HEK293 (cell line): ENCODE results near the gene ZYX.

Source experiments
- CTCF ChIA-PET: fragments of 350-600 bp; formaldehyde crosslinking; extraction: SDS; loops from one replicate; lab custom pipeline; 2021; ENCODE audit warnings: antibody characterized with exemption; lab: Yijun Ruan, JAX
- POLR2A ChIA-PET: fragments of 300-600 bp; formaldehyde crosslinking; extraction: SDS; loops from one replicate; lab custom pipeline; 2020; ENCODE audit warnings: antibody characterized with exemption, inconsistent platforms; lab: Yijun Ruan, JAX
- H3K27ac ChIP-seq: fragments of 200-500 bp; sonication (Bioruptor generic); 2 replicates; pipeline ENCODE4 v1.5.1; 2014; ENCODE audit warnings: low read depth, low read length, control low read depth, inconsistent platforms; ENCODE audit errors: extremely low read depth
- H3K36me3 ChIP-seq, 2 experiments: fragments of 200-500 bp in 1 of 2; sonication (Bioruptor generic) in 1 of 2; 1 replicate in 1 of 2; 2 replicates in 1 of 2; pipeline ENCODE4 v1.5.1; 2014 to 2017; ENCODE audit warnings: inconsistent platforms in 2 of 2, low read length in 2 of 2; ENCODE audit not compliant: control insufficient read depth in 2 of 2, insufficient read depth in 1 of 2
- H3K4me1 ChIP-seq: fragments of 200-500 bp; sonication (Bioruptor generic); 2 replicates; pipeline ENCODE4 v1.5.1; 2014; ENCODE audit warnings: mild to moderate bottlenecking, low read length, inconsistent platforms; ENCODE audit not compliant: control insufficient read depth, insufficient read depth
- H3K4me3 ChIP-seq: 2 replicates; pipeline ENCODE4 v1.5.1; 2011; ENCODE audit warnings: low read depth, mild to moderate bottlenecking, control low read depth, low read length, moderate library complexity
- H3K9me3 ChIP-seq: fragments of 200-500 bp; sonication (Bioruptor generic); 2 replicates; pipeline ENCODE4 v1.5.1; 2014; ENCODE audit warnings: low read depth, low read length, inconsistent platforms; ENCODE audit not compliant: control insufficient read depth, insufficient read depth
- BCL11A ChIP-seq: fragments of 450-650 bp; formaldehyde crosslinking; IDR thresholded peaks from 2 replicates; pipeline ENCODE4 v1.5.1; 2016; ENCODE audit warnings: low read depth, missing biosample characterization, missing genetic modification characterization
- BCL6B ChIP-seq: fragments of 450-650 bp; formaldehyde crosslinking; IDR thresholded peaks from 2 replicates; pipeline ENCODE4 v1.5.1; 2017; ENCODE audit warnings: missing biosample characterization, missing genetic modification characterization
- EGR2 ChIP-seq: fragments of 450-650 bp; formaldehyde crosslinking; IDR thresholded peaks from 2 replicates; pipeline ENCODE4 v1.5.1; 2016; ENCODE audit warnings: low read depth, missing biosample characterization, missing genetic modification characterization
- KLF7 ChIP-seq: fragments of 450-650 bp; formaldehyde crosslinking; IDR thresholded peaks from 2 replicates; pipeline ENCODE4 v1.5.1; 2016; ENCODE audit warnings: missing biosample characterization, missing genetic modification characterization, borderline replicate concordance
- MYNN ChIP-seq: fragments of 450-650 bp; formaldehyde crosslinking; IDR thresholded peaks from 2 replicates; pipeline ENCODE4 v1.5.1; 2016; ENCODE audit warnings: missing biosample characterization, missing genetic modification characterization, borderline replicate concordance
- PRDM1 ChIP-seq: fragments of 450-650 bp; formaldehyde crosslinking; IDR thresholded peaks from 2 replicates; pipeline ENCODE4; 2016; ENCODE audit warnings: missing biosample characterization, missing genetic modification characterization
- ZFHX2 ChIP-seq: fragments of 450-650 bp; formaldehyde crosslinking; conservative IDR thresholded peaks from 2 replicates; pipeline ENCODE4 v1.5.1; 2016; ENCODE audit warnings: missing biosample characterization, missing genetic modification characterization
- ZFP37 ChIP-seq: fragments of 450-650 bp; formaldehyde crosslinking; IDR thresholded peaks from 2 replicates; pipeline ENCODE4 v1.5.1; 2016; ENCODE audit warnings: missing biosample characterization, missing genetic modification characterization
- ZNF121 ChIP-seq: fragments of 450-650 bp; formaldehyde crosslinking; IDR thresholded peaks from 2 replicates; pipeline ENCODE4 v1.5.1; 2016; ENCODE audit warnings: missing biosample characterization, missing genetic modification characterization
- ZNF266 ChIP-seq: fragments of 450-650 bp; formaldehyde crosslinking; IDR thresholded peaks from 2 replicates; pipeline ENCODE4 v1.5.1; 2016; ENCODE audit warnings: missing biosample characterization, missing genetic modification characterization, low read depth
- ZNF280D ChIP-seq: fragments of 450-650 bp; formaldehyde crosslinking; IDR thresholded peaks from 2 replicates; pipeline ENCODE4 v1.5.1; 2016; ENCODE audit warnings: missing biosample characterization, missing genetic modification characterization
- ZNF302 ChIP-seq: fragments of 450-650 bp; formaldehyde crosslinking; IDR thresholded peaks from 2 replicates; pipeline ENCODE4 v1.5.1; 2016; ENCODE audit warnings: missing biosample characterization, missing genetic modification characterization, low read depth
- ZNF350 ChIP-seq: fragments of 450-650 bp; formaldehyde crosslinking; IDR thresholded peaks from 2 replicates; pipeline ENCODE4 v1.5.0; 2017; ENCODE audit warnings: missing biosample characterization, mild to moderate bottlenecking, missing genetic modification characterization
- ZNF530 ChIP-seq: fragments of 450-650 bp; formaldehyde crosslinking; IDR thresholded peaks from 2 replicates; pipeline ENCODE4 v1.5.1; 2016; ENCODE audit warnings: low read depth, missing biosample characterization, missing genetic modification characterization
- ZNF548 ChIP-seq: fragments of 450-650 bp; formaldehyde crosslinking; IDR thresholded peaks from 2 replicates; pipeline ENCODE4 v1.5.1; 2016; ENCODE audit warnings: missing biosample characterization, missing genetic modification characterization
- ZNF76 ChIP-seq: fragments of 450-650 bp; formaldehyde crosslinking; IDR thresholded peaks from 2 replicates; pipeline ENCODE4; 2016; ENCODE audit warnings: low read depth, missing biosample characterization, missing genetic modification characterization, borderline replicate concordance
- ZNF777 ChIP-seq: fragments of 450-650 bp; formaldehyde crosslinking; IDR thresholded peaks from 2 replicates; pipeline ENCODE4 v1.5.1; 2017; ENCODE audit warnings: missing biosample characterization, missing genetic modification characterization, borderline replicate concordance
- ZNF843 ChIP-seq: fragments of 450-650 bp; formaldehyde crosslinking; IDR thresholded peaks from 2 replicates; pipeline ENCODE4 v1.5.1; 2016; ENCODE audit warnings: missing biosample characterization, missing genetic modification characterization
- TF ChIP-seq, protein P1 (sequence below): fragments of 450-650 bp; formaldehyde crosslinking; IDR thresholded peaks from 2 replicates; pipeline ENCODE4 v1.5.1; 2016; ENCODE audit warnings: missing biosample characterization, missing genetic modification characterization
- TF ChIP-seq, protein P2 (sequence below): fragments of 450-650 bp; IDR thresholded peaks from 2 replicates; pipeline ENCODE4 v1.5.1; 2018; ENCODE audit warnings: missing biosample characterization, missing genetic modification characterization
- TF ChIP-seq, protein P3 (sequence below): fragments of 450-650 bp; formaldehyde crosslinking; IDR thresholded peaks from 2 replicates; pipeline ENCODE4 v1.5.1; 2016; ENCODE audit warnings: missing biosample characterization, missing genetic modification characterization

The ZYX gene

DNA sequence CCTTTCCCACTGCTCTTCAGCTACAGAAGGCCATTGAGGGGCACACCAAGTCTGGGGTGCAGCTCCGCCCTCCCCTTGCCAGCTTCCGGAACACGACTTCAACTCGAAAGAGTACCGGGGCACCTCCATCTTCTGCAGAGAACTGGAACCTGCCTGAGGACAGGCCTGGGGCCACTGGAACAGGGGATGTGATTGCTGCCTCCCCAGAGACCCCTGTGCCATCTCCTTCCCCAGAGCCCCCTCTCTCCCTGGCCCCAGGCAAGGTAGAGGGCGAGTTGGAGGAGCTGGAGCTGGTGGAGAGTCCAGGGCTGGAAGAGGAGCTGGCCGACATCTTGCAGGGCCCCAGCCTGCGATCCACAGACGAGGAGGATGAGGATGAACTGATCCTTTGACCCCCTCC lies 29.6 kb upstream of the ZYX start:
- H3K4me1 ChIP-seq = no peaks in the 10 kb centered on the region
- H3K27ac ChIP-seq = no peak overlapping the region
- H3K36me3 ChIP-seq = peaks cover 0 to 17% of the 10 kb centered on the region in 2 experiments; a peak in 1 of 3 replicates
- TF ChIP-seq, protein P1, sequence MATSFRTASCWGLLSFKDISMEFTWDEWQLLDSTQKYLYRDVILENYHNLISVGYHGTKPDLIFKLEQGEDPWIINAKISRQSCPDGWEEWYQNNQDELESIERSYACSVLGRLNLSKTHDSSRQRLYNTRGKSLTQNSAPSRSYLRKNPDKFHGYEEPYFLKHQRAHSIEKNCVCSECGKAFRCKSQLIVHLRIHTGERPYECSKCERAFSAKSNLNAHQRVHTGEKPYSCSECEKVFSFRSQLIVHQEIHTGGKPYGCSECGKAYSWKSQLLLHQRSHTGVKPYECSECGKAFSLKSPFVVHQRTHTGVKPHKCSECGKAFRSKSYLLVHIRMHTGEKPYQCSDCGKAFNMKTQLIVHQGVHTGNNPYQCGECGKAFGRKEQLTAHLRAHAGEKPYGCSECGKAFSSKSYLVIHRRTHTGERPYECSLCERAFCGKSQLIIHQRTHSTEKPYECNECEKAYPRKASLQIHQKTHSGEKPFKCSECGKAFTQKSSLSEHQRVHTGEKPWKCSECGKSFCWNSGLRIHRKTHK (tag by site-specific recombination) = no peak
- TF ChIP-seq ZNF530 (tag by site-specific recombination) (no peak), KLF7 (no peak), ZNF76 (no peak), ZNF843 (tag by site-specific recombination) (no peak), ZNF350 (tag by site-specific recombination) (no peak), ZNF121 (tag by site-specific recombination) (no peak), ZNF280D (no peak), BCL11A (tag by site-specific recombination) (no peak), ZNF266 (no peak), ZNF777 (tag by site-specific recombination) (no peak), ZNF548 (tag by site-specific recombination) (no peak)
- TF ChIP-seq, protein P2, sequence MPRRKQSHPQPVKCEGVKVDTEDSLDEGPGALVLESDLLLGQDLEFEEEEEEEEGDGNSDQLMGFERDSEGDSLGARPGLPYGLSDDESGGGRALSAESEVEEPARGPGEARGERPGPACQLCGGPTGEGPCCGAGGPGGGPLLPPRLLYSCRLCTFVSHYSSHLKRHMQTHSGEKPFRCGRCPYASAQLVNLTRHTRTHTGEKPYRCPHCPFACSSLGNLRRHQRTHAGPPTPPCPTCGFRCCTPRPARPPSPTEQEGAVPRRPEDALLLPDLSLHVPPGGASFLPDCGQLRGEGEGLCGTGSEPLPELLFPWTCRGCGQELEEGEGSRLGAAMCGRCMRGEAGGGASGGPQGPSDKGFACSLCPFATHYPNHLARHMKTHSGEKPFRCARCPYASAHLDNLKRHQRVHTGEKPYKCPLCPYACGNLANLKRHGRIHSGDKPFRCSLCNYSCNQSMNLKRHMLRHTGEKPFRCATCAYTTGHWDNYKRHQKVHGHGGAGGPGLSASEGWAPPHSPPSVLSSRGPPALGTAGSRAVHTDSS (tag by site-specific recombination) = no peak
- TF ChIP-seq, protein P3, sequence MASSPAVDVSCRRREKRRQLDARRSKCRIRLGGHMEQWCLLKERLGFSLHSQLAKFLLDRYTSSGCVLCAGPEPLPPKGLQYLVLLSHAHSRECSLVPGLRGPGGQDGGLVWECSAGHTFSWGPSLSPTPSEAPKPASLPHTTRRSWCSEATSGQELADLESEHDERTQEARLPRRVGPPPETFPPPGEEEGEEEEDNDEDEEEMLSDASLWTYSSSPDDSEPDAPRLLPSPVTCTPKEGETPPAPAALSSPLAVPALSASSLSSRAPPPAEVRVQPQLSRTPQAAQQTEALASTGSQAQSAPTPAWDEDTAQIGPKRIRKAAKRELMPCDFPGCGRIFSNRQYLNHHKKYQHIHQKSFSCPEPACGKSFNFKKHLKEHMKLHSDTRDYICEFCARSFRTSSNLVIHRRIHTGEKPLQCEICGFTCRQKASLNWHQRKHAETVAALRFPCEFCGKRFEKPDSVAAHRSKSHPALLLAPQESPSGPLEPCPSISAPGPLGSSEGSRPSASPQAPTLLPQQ (tag by site-specific recombination) = no peak
- POLR2A ChIA-PET = no interaction called here
- CTCF ChIA-PET = interaction anchor here (0.6 kb wide), 1 partner anchor 27 kb away, joined by 3 read pairs; no protein-coding TSS in a partner anchor
- no peaks in the 10 kb centered on the region for H3K9me3 ChIP-seq
- no peak overlapping the region for H3K4me3 ChIP-seq

DNA sequence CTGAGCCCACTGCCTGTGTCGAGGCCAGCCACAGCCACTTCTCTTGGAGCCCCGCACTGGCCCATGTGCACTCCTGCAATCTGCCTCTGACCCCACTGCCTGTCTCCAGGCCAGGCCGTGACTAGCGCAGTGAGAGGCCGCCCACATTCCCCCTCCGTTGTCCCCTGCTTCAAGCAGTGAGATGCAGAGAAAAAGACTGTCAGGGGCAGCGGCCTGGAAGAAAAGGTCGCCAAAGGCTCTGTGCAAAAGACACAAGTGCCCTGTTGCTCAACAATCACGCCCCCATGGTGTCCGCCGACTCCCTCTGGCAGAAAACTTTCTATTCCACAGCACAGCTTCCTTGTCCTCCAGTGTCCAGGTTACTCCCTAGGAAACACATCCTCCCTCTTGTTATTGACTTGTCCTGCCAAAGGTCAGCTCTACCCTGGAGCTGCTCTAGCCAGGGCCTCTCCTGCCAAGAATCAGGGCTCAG lies 28.6 kb upstream of the ZYX start:
- no peak overlapping the region for H3K4me3 ChIP-seq
- ChIA-PET CTCF (interaction anchor here (0.6 kb wide), 1 partner anchor 38 kb away, joined by 3 read pairs; no protein-coding TSS in a partner anchor), POLR2A (no interaction called here)
- H3K36me3 ChIP-seq = peaks cover 0 to 23% of the 10 kb centered on the region in 2 experiments; a peak in 1 of 3 replicates
- H3K4me1 ChIP-seq = no peaks in the 10 kb centered on the region
- TF ChIP-seq ZFP37 (tag by site-specific recombination) (no peak), ZNF302 (tag by site-specific recombination) (no peak), PRDM1 (tag by site-specific recombination) (no peak), EGR2 (tag by site-specific recombination) (peak; percentile 58), BCL6B (tag by site-specific recombination) (no peak), MYNN (tag by site-specific recombination) (no peak), ZFHX2 (tag by site-specific recombination) (peak; percentile 43)
- no peak overlapping the region for H3K27ac ChIP-seq
- H3K9me3 ChIP-seq = no peaks in the 10 kb centered on the region
